Measurements from ENCODE around the gene HOPX.
"Not testable (repeated sequence)": the region's sequence is repeated elsewhere in the genome, so short reads cannot be mapped to it uniquely, and the experiment has no call there.

The HOPX gene

GRCh38 chr4:56653461-56654237 lies 27.4 kb downstream of the HOPX start:
- no peak for DNase-seq

- no peak for DNase-seq
Measured at GRCh38 chr4:56652196-56652595, 28.9 kb downstream of the HOPX start.

- no peak for DNase-seq
Measured at GRCh38 chr4:56651056-56651350, 30.1 kb downstream of the HOPX start.

- DNase-seq, result no peak
Measured at GRCh38 chr4:56650262-56651055, 30.6 kb downstream of the HOPX start.

GRCh38 chr4:56649445-56650261 lies 31.4 kb downstream of the HOPX start:
- DNase-seq, result no peak

- no peak for DNase-seq
Measured at GRCh38 chr4:56648824-56649151, 32.3 kb downstream of the HOPX start.

- DNase-seq, result no peak
Measured at GRCh38 chr4:56648021-56648823, 32.9 kb downstream of the HOPX start.

GRCh38 chr4:56646341-56646740 lies 34.8 kb downstream of the HOPX start:
- DNase-seq, result no peak

GRCh38 chr4:56643596-56643995 lies 37.5 kb downstream of the HOPX start:
- DNase-seq, result no peak

- DNase-seq, result no peak
Measured at GRCh38 chr4:56641494-56642051, 39.5 kb downstream of the HOPX start.

- DNase-seq, result no peak
Measured at GRCh38 chr4:56640621-56641493, 40.2 kb downstream of the HOPX start.

GRCh38 chr4:56637791-56638190 lies 43.3 kb downstream of the HOPX start:
- DNase-seq, result no peak

- DNase-seq, result no peak
Measured at GRCh38 chr4:56637154-56637553, 43.9 kb downstream of the HOPX start.

GRCh38 chr4:56634954-56635353 lies 46.1 kb downstream of the HOPX start:
- DNase-seq, result not testable (repeated sequence)

- DNase-seq, result no peak
Measured at GRCh38 chr4:56633486-56633885, 47.6 kb downstream of the HOPX start.

GRCh38 chr4:56630876-56631666 lies 50.0 kb downstream of the HOPX start:
- DNase-seq, result no peak

GRCh38 chr4:56628592-56628991 lies 52.5 kb downstream of the HOPX start:
- DNase-seq, result no peak

- no peak for DNase-seq
Measured at GRCh38 chr4:56627985-56628384, 53.1 kb downstream of the HOPX start.

- no peak for DNase-seq
Measured at GRCh38 chr4:56627375-56627774, 53.7 kb downstream of the HOPX start.

GRCh38 chr4:56626963-56627362 lies 54.1 kb downstream of the HOPX start:
- DNase-seq, result no peak

GRCh38 chr4:56626420-56626819 lies 54.7 kb downstream of the HOPX start:
- no peak for DNase-seq

All from NCI-H748 treated with DMSO at 0.1 percent for 48 hours (cell line).